ENCODE results near the gene GPR15. TPM values are rescaled to one million over a fixed set of nuclear protein-coding genes. Genes with fewer than 3 reads are reported as not detected.
A peak's percentile ranks its signal among the peaks of the same experiment; 100 is the strongest.

GPR15 gene
- total and polyA plus RNA-seq, 4 donors = 0.12 to 1.2 (median 0.35) TPM

DNA sequence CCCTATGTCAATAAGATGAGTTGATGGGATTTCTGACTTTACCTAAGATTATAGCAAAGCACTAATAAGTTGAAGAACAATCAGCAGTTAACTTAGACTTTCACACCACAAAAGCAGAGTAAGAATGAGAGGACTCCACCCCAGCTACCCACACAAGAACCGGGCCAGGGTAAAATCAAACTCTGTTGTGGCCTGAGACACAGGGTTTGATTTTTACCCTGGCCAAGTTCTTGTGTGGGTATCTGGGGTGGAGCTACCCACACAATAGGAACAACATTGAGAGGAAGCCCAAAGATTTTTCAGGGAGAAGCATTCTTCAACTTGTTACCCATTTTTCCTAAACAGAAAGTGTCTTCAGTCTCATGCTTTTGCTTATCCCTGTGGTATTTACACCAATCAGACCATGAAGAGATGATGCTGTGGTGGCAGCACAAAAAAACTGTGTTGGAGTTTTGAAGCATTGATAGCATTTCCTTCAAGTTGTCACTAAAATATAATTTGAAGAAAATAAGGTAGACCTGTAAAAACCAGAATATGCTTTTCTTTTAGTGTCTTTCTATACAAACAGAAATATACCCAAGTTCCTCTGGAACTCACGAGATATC, 36.0 kb downstream of the GPR15 start:
- TF ChIP-seq CTCF (IDR thresholded peaks at IDR 0.05; ENCODE audit: control extremely low read depth, extremely low read depth) = no peak
- DNase-seq (no peak), ATAC-seq (ENCODE audit: insufficient read depth, low FRiP score) (no peak)
- Histone ChIP-seq H3K4me1 (ENCODE audit: control insufficient read depth in 5 of 5, insufficient read depth in 5 of 5, low read length in 5 of 5) (no peaks in the 10 kb centered on the region), H3K9me3 (ENCODE audit: control insufficient read depth in 4 of 4, insufficient read depth in 3 of 4, low read length in 3 of 4) (no peaks in the 10 kb centered on the region), H3K9ac (ENCODE audit: insufficient read depth in 1 of 2, low read length in 2 of 2) (no peak overlapping the region), H3K27ac (ENCODE audit: low read depth in 1 of 2, low read length in 1 of 2) (no peak overlapping the region), H3K4me3 (no peak overlapping the region), H3K27me3 (ENCODE audit: control insufficient read depth in 3 of 3, insufficient read depth in 3 of 3, low read length in 2 of 3) (no peaks in the 10 kb centered on the region), H3K36me3 (ENCODE audit: control insufficient read depth in 4 of 4, insufficient read depth in 4 of 4, low read length in 4 of 4) (no peaks in the 10 kb centered on the region)
- WGBS, 2 donors = 70 to 79% methylated on average over 2 of the region's 2 CpGs

GRCh38 chr3:98568402-98568801, 36.6 kb downstream of the GPR15 start:
- Histone ChIP-seq H3K36me3 (ENCODE audit: control insufficient read depth in 4 of 4, insufficient read depth in 4 of 4, low read length in 4 of 4) (no peaks in the 10 kb centered on the region), H3K27ac (ENCODE audit: low read depth in 1 of 2, low read length in 1 of 2) (no peak overlapping the region), H3K4me1 (ENCODE audit: control insufficient read depth in 5 of 5, insufficient read depth in 5 of 5, low read length in 5 of 5) (no peaks in the 10 kb centered on the region), H3K4me3 (no peak overlapping the region), H3K27me3 (ENCODE audit: control insufficient read depth in 3 of 3, insufficient read depth in 3 of 3, low read length in 2 of 3) (no peaks in the 10 kb centered on the region), H3K9me3 (ENCODE audit: control insufficient read depth in 4 of 4, insufficient read depth in 3 of 4, low read length in 3 of 4) (no peaks in the 10 kb centered on the region), H3K9ac (ENCODE audit: insufficient read depth in 1 of 2, low read length in 2 of 2) (no peak overlapping the region)
- DNase-seq (no peak), ATAC-seq (ENCODE audit: insufficient read depth, low FRiP score) (no peak)
- no peak for TF ChIP-seq CTCF (IDR thresholded peaks at IDR 0.05; ENCODE audit: control extremely low read depth, extremely low read depth)
- WGBS, 2 donors = 60 to 63% methylated on average over 3 of the region's 3 CpGs

DNA sequence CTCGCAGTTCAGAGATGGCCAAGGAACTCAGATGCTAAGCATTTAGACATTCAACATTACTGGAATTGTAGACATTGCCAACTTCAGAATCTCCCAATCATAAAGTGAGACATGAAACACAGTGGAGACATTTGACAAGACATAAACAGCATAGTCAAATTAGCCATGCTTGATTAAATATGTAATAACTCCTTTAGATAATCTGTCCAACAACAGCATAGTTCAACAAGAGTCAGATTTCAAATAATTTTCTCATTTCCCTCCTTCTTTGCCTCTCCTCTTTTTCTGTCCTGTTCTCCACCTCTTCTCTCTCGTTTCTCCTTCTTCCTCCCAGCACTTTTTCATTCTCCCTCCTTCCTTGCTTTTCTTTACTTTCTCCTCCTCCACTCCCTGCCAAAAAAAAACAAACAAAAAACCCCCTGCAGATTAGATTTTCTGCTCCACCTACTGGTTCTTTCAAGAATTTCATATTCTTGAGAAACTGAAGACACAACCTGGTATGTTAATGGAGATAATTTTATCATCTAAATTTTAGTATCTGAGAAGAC, 41.5 kb downstream of the GPR15 start:
- no peak for TF ChIP-seq CTCF (IDR thresholded peaks at IDR 0.05; ENCODE audit: control extremely low read depth, extremely low read depth)
- no peaks in the 10 kb centered on the region for H3K4me1 ChIP-seq (ENCODE audit: control insufficient read depth in 5 of 5, insufficient read depth in 5 of 5, low read length in 5 of 5)
- no peak overlapping the region for H3K9ac ChIP-seq (ENCODE audit: insufficient read depth in 1 of 2, low read length in 2 of 2)
- H3K4me3 ChIP-seq = no peak overlapping the region
- DNase-seq (peak in 2 of 3 donors; percentile 36), ATAC-seq (ENCODE audit: insufficient read depth, low FRiP score) (no peak)
- H3K9me3 ChIP-seq (ENCODE audit: control insufficient read depth in 4 of 4, insufficient read depth in 3 of 4, low read length in 3 of 4) = no peaks in the 10 kb centered on the region
- WGBS, 2 donors = 43 to 49% methylated on average over 2 of the region's 2 CpGs
- peaks cover 0 to 10% (median 1%) of the 10 kb centered on the region in 4 donors for H3K36me3 ChIP-seq (ENCODE audit: control insufficient read depth in 4 of 4, insufficient read depth in 4 of 4, low read length in 4 of 4)
- H3K27me3 ChIP-seq (ENCODE audit: control insufficient read depth in 3 of 3, insufficient read depth in 3 of 3, low read length in 2 of 3) = no peaks in the 10 kb centered on the region
- no peak overlapping the region for H3K27ac ChIP-seq (ENCODE audit: low read depth in 1 of 2, low read length in 1 of 2)

GRCh38 chr3:98574132-98574531, 42.4 kb downstream of the GPR15 start:
- peaks cover 0 to 11% (median 1%) of the 10 kb centered on the region in 4 donors for H3K36me3 ChIP-seq (ENCODE audit: control insufficient read depth in 4 of 4, insufficient read depth in 4 of 4, low read length in 4 of 4)
- ATAC-seq (ENCODE audit: insufficient read depth, low FRiP score) (no peak), DNase-seq (no peak)
- no peaks in the 10 kb centered on the region for H3K4me1 ChIP-seq (ENCODE audit: control insufficient read depth in 5 of 5, insufficient read depth in 5 of 5, low read length in 5 of 5)
- TF ChIP-seq CTCF (IDR thresholded peaks at IDR 0.05; ENCODE audit: control extremely low read depth, extremely low read depth) = no peak
- WGBS, 2 donors = 77 to 85% methylated on average over 6 of the region's 6 CpGs
- no peaks in the 10 kb centered on the region for H3K27me3 ChIP-seq (ENCODE audit: control insufficient read depth in 3 of 3, insufficient read depth in 3 of 3, low read length in 2 of 3)
- no peak overlapping the region for H3K4me3 ChIP-seq
- no peaks in the 10 kb centered on the region for H3K9me3 ChIP-seq (ENCODE audit: control insufficient read depth in 4 of 4, insufficient read depth in 3 of 4, low read length in 3 of 4)
- H3K9ac ChIP-seq (ENCODE audit: insufficient read depth in 1 of 2, low read length in 2 of 2) = no peak overlapping the region
- H3K27ac ChIP-seq (ENCODE audit: low read depth in 1 of 2, low read length in 1 of 2) = no peak overlapping the region
